Tongue (tissue), 3 donors: ENCODE data around the gene PHETA1. TPM values are rescaled to one million over a fixed set of nuclear protein-coding genes. Genes with fewer than 3 reads are reported as not detected.

Experiments
- DNase-seq: peaks from one replicate; pipeline ENCODE4 v3.0.0-alpha.2; 2015
- small RNA-seq: library from RNA; depleted of rRNA; stranded (forward); fragments of <200 nt; gene quantifications from one replicate; pipeline ENCODE3, GENCODE V24; 2014; ENCODE audit warnings: low replicate concordance
- total RNA-seq: library from RNA; depleted of rRNA; stranded (reverse); fragments of >200 nt; gene quantifications from one replicate; pipeline ENCODE4 v1.2.3, GENCODE V29; 2014

PHETA1 gene
- total RNA-seq, 1 donor from 2014 or later: 4.5 TPM

GRCh38 chr12:111320258-111321050 is 48.4 kb downstream of the PHETA1 start:
- DNase-seq: no peak

DNA sequence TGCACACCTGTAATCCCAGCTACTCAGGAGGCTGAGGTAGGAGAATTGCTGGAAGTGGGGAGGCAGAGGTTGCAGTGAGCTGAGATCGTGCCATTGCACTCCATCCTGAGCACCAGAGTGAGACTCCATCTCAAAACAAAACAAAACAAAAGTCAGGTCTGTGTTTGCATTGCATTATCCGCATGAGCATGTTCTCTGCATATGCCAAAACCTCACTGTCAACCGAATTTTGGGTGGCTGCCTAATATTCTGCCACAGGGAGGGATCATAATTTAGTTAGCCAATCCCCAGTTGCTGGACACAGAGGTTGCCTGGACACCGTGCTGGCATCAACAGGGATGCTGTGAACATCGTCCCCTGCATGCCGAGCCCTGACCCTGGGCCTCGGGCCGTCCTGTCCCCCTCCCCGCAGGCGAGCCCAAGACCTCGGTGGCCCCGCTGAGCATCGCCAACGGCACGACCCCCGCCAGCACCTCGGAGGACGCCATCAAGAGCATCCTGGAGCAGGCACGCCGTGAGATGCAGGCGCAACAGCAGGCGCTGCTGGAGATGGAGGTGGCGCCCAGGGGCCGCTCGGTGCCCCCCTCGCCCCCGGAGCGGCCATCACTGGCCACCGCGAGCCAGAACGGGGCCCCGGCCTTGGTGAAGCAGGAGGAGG is 49.2 kb downstream of the PHETA1 start:
- no peak for DNase-seq

- no peak for DNase-seq
Measured at GRCh38 chr12:111318450-111318849, 50.4 kb downstream of the PHETA1 start.

DNA sequence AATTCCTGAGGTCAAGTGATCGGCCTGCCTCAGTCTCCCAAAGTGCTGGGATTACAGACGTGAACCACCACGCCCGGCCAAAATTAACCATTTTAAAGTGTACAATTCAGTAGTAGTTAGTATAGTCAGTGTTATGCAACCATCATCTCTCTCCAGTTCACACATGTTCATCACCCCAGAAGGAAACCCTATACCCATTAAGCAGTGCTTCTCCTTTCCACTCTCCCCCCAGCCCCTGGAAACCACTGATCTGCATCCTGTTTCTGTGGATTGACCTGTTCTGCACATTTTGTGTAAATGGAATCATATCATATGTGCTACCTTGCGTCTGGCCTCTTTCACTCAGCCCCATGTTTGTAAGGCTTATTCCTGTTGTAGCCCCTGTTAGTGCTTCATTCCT is 52.2 kb downstream of the PHETA1 start:
- DNase-seq: no peak

DNA sequence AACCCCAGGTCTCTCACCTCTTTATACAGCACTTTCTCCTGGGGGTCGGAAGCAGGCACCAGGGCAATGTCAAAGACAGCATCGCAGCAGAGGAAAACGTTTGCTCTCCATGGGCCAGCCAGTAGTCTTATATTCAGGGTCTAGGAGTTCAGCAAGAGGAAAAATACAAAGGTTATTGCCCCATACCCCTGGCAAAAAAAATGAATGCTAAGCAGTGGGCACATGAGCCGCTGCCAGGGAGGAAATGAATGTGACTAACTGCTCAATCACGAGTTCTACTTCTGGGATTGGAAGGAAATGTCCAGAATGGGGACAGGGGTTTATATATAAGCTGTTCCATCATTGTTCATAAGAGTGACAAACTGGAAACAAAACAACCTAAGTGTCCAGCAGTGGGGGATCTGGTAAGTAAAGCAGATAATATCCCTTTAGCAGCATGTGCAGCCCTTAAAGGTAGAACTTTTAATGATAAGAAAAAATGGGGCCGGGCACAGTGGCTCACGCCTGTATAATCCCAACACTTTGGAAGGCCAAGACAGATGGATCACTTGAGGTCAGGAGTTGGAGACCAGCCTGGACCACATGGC is 53.8 kb downstream of the PHETA1 start:
- DNase-seq: no peak

- peak; percentile 89 for DNase-seq
Measured at GRCh38 chr12:111313833-111314259, 55.0 kb downstream of the PHETA1 start.

DNA sequence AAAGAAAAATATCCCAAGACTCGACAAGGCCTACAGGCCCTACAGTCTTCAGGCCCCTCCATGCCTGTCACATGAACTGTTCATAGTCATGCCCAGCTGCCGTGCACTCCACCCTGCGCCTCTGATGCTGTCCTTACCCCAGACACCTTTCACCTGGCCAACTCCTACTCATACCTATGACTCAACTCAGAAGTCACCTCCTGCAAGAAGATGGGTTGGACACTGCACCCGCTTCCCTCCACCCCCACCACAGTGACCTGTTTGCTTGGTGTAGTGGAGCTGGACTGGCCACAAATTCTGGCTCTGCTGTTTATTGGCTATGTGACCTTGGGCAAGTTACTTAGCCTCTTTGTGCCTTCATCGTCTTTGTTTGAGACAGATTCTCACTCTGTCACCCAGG is 56.2 kb downstream of the PHETA1 start:
- DNase-seq: no peak

- no peak for DNase-seq
Measured at GRCh38 chr12:111312016-111312415, 56.9 kb downstream of the PHETA1 start.

DNA sequence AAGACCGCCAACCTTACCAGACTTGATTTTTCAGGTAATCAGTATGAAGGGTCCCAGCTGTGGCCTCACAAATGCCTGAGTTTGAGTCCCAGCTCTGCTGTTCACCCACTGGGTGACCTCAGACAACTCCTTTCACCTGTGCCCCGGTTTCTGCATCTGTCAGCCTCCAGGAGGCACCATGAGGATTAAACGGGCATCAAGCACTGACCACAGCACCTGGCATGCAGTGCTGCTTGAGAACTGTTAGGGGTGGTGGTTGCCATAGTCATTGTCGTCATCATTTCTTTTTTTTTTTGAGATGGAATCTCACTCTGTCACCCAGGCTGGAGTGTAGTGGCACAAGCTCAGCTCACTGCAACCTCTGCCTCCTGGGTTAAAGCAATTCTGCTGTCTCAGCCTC is 57.9 kb downstream of the PHETA1 start:
- no peak for DNase-seq

Small RNA genes lying within 50 kb of the gene (small RNA-seq; reads per million reads assigned to genes)
- not detected for gene RNA5SP373

Other genes with a start within 250 kb of the PHETA1 start
- gene SH2B3, start 36.8 kb upstream of the PHETA1 start, total RNA-seq: 11.7 TPM
- 51.4 TPM for gene ATXN2, start 230.2 kb upstream of the PHETA1 start, total RNA-seq